Activated CD8-positive, alpha-beta memory T cell treated with anti-CD3 and anti-CD28 coated beads, Interleukin-2, amount 50 U/mL, for 48 hours (primary cell): ENCODE data around the gene STK32A.
"Not testable (repeated sequence)": the region's sequence is repeated elsewhere in the genome, so short reads cannot be mapped to it uniquely, and the experiment has no call there.

Source experiments
- DNase-seq: peaks from one replicate; pipeline ENCODE4 v3.0.0-alpha.2; 2020

Gene STK32A

GRCh38 chr5:147234825-147235635 lies at the start of gene STK32A:
TSS of gene STK32A (plus strand) at chr5:147235026. CDS start at chr5:147239635, 4,609 bp downstream.
- DNase-seq, result no peak

GRCh38 chr5:147187099-147187540 lies 47.7 kb upstream of the STK32A start:
- no peak for DNase-seq

GRCh38 chr5:147188200-147189108 lies 46.4 kb upstream of the STK32A start:
- no peak for DNase-seq

- no peak for DNase-seq
Measured at GRCh38 chr5:147189109-147189424, 45.8 kb upstream of the STK32A start.

GRCh38 chr5:147190331-147190730 lies 44.5 kb upstream of the STK32A start:
- no peak for DNase-seq

GRCh38 chr5:147193123-147193522 lies 41.7 kb upstream of the STK32A start:
- no peak for DNase-seq

GRCh38 chr5:147200004-147200403 lies 34.8 kb upstream of the STK32A start:
- DNase-seq, result no peak

GRCh38 chr5:147203213-147203612 lies 31.6 kb upstream of the STK32A start:
- DNase-seq, result no peak

- DNase-seq, result no peak
Measured at GRCh38 chr5:147204576-147204975, 30.2 kb upstream of the STK32A start.

- no peak for DNase-seq
Measured at GRCh38 chr5:147208134-147208533, 26.7 kb upstream of the STK32A start.

- no peak for DNase-seq
Measured at GRCh38 chr5:147216552-147217154, 18.2 kb upstream of the STK32A start.

GRCh38 chr5:147223343-147223742 lies 11.5 kb upstream of the STK32A start:
- no peak for DNase-seq

- DNase-seq, result no peak
Measured at GRCh38 chr5:147223948-147224791, 10.7 kb upstream of the STK32A start.

- no peak for DNase-seq
Measured at GRCh38 chr5:147225938-147226337, 8.9 kb upstream of the STK32A start.

- no peak for DNase-seq
Measured at GRCh38 chr5:147226512-147226911, 8.3 kb upstream of the STK32A start.

GRCh38 chr5:147234239-147234824 lies 494 bp upstream of the STK32A start:
- DNase-seq, result no peak

GRCh38 chr5:147240266-147240985 lies 5.6 kb downstream of the STK32A start:
- no peak for DNase-seq

GRCh38 chr5:147243238-147243637 lies 8.4 kb downstream of the STK32A start:
- DNase-seq, result not testable (repeated sequence)

GRCh38 chr5:147245381-147246165 lies 10.7 kb downstream of the STK32A start:
- DNase-seq, result no peak

- DNase-seq, result no peak
Measured at GRCh38 chr5:147248561-147248960, 13.7 kb downstream of the STK32A start.

GRCh38 chr5:147259837-147260236 lies 25.0 kb downstream of the STK32A start:
- no peak for DNase-seq
